ENCODE results near the gene EXO1.
A peak's percentile ranks its signal among the peaks of the same experiment; 100 is the strongest.
"Not testable (repeated sequence)": the region's sequence is repeated elsewhere in the genome, so short reads cannot be mapped to it uniquely, and the experiment has no call there.

EXO1 gene

GRCh38 chr1:241847796-241848685, at the start of gene EXO1:
EXO1 (plus strand) TSS chr1:241848204; CDS start chr1:241850426, 2,222 bp downstream.
- DNase-seq (ENCODE audit: low spot score) = peak; percentile 90

DNA sequence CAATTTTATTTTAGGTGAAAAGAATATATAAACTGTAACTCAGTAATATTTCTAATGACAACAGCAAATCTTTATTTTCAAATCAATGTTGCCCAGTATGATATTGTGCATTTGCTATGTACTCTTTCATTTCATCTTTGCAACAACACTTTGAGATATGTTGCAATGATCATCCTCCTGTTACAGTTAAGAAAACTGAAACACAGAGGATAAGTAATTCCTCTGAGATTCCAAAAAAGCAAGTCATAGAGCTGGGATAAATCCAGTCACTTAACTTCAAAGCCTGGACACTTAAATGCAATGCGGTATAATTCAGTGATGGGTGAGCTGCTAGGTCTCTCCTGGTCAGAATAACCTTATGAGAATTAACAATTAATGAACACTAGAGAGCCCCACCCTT, 48.6 kb upstream of the EXO1 start:
- no peak for DNase-seq (ENCODE audit: low spot score)

DNA sequence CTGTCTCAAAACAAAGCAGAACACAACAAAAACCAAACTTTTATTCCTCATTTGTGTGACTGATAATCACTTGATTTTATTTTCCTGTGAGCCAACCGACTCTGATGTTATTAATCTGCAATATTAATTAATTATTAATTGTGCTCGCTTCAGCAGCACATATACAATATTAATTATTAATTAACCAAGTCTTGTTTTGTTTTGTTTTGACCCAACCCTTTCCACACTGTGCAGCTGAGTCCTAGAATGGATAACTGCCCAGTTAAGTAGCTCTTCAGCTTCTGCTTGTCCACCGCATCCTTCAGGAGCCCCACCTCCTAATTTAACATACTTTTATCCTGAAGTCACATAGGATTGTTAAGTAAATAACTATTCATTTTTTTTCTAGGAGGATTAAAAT, 47.4 kb upstream of the EXO1 start:
- DNase-seq (ENCODE audit: low spot score) = no peak

GRCh38 chr1:241802863-241803262, 45.1 kb upstream of the EXO1 start:
- no peak for DNase-seq (ENCODE audit: low spot score)

DNA sequence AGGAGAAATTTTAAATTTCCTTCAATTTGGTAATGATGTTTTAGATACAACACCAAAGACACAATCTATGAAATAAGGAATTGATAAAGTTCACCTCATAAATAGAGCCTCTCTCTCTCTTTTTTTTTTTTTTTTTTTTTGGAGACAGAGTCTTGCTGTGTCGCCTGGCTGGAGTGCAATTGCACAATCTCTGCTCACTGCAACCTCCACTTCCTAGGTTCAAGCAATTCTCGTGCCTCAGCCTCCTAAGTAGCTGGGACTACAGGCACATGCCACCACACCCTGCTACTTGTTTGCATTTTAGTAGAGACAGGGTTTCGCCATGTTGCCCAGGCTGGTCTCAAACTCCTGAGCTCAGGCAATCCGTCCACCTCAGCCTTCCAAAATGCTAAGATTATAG, 43.3 kb upstream of the EXO1 start:
- DNase-seq (ENCODE audit: low spot score) = not testable (repeated sequence)

DNA sequence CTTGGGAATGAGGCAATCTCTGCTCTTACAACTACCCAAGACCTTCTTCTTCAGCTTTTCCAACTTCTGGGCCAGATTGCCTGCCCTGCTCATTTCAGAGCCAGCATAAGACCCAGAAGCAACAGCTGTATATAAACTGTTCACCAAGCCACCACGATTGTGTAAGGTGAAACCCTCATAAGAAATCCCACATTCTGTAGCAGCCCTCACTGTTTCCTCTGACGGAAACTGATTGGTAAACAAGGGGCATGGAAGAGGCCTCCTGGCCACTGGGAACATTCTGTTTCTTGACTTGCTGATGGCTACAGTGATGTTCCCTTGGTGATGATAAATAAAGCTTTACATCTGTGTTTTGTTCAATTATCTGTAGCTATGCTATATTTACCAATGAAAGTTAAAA, 39.7 kb upstream of the EXO1 start:
- no peak for DNase-seq (ENCODE audit: low spot score)

DNA sequence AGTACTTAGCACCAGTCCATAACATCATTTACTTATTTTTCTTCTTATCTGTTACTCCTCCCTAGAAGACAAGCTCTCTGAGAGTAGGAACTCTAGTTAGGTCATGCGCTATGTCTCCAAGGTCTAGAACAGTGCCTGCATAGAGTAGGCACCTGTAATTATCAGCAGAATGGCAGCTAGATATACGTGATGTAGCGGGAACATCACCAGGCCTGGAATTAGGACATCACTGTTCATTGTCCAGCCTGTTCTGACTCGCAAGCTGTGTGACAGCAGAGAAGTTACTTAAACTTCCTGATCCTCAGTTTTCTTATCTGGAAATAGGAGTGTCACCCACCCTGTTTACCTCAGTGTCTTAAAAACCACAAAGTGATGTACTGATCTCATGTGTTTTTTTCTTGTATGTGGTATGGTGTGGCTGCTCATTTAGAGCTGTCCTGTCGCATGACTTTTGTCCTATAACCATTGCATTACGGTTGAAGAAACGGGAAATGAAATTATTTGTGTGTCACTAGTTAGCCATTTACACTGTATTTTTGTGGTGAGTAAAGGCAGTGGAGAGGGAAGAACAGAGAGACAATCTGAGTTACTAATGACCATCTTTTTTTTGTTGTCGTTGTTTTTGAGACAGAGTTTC, 37.1 kb upstream of the EXO1 start:
- DNase-seq (ENCODE audit: low spot score) = no peak

DNA sequence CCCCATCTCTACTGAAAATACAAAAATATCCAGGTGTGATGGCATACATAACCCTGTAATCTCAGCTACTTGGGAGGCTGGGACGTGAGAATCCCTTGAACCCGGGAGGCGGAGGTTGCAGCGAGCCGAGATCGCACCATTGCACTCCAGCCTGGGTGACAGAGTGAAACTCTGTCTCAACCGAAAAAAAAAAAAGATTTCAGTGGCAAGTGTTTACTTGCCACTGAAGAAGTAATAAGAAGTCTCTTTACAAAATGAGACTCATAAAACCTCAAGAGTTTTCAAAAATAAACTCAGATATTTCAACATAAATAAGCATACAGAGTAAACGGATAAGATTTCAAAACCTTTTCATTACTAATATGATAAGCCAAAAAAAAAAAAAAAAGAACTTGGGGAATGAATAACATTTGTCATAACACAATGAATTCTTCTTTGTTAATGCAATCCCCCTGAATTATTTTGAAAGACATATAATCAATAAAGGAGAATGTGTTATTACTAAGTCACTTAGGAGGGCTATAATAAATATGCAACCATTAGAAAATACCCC, 34.2 kb upstream of the EXO1 start:
- DNase-seq (ENCODE audit: low spot score) = no peak

GRCh38 chr1:241816008-241816407, 32.0 kb upstream of the EXO1 start:
- no peak for DNase-seq (ENCODE audit: low spot score)

- DNase-seq (ENCODE audit: low spot score) = no peak
Measured at GRCh38 chr1:241817331-241817792, 30.6 kb upstream of the EXO1 start.

DNA sequence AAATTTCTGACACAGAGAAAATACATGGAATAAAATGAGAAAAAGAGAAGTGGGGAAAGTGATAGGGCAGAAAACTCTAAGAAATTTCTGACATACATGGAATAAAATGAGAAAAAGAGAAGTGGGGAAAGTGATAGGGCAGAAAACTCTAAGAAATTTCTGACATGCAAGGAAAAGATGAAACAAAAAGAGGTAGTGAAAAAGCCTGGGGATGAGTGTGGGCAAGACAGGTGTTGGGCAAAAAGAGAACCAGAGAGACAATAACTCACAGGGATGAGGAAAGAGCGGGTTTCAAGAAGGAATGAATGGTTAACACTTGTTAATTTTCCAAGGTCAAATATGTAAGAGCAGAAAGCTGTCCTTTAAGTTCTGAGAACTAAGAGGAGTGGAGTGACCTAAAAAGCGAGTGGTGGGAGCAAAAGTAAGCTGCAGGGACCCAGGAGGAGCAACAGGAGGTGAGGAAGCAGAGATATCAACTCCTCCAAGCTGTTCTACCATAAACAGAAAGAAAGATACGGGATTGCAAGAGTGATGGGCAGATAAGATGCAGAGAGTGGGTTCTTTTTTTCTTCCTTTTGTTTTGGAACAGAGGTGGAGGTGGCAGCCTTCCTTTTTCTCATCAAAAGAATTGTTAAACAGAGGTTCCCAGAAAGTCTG, 29.9 kb upstream of the EXO1 start:
- DNase-seq (ENCODE audit: low spot score) = no peak

DNA sequence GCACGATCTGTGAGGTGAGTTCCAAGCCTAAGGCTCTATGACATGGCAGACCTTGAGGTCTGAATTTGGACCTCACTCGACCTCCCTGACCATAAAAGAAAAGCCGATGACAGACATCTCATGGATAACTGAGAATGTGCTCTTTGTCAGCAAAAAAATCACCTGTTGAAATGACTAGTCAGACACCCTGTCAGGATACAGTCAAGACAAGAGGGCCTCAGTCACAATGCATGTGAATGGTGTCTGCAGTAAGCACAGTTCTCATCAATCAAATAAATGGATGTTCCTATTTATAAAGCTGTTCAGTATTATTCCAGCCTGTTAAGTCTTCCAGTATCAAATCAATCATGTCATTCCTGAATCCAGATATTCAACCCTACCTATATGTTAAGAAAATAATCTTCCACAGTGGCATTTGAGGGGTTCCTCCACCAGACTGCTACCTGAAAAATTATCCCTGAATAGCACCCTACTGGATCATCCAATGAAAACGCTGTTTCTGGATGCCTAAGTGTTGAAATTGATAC, 28.6 kb upstream of the EXO1 start:
- DNase-seq (ENCODE audit: low spot score) = no peak

DNA sequence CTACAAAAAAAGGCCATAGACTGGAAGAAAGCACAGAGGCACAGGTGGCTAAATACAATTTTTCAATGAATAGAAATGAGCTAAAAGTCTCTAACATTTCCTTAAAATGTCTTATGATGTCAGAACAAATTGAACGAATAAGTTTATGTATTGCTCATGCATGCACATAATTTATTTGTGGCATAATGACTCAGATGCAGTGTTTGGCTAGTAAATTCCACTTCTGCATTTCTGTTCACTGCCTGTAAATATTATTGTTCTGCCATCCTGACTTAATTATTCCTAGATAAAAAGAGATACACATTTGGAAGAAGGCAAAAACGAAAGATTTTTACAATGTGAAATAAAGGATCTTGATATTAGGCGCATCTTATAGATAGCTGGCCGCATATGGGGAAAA, 26.6 kb upstream of the EXO1 start:
- no peak for DNase-seq (ENCODE audit: low spot score)

- DNase-seq (ENCODE audit: low spot score) = no peak
Measured at GRCh38 chr1:241822846-241823245, 25.2 kb upstream of the EXO1 start.

- no peak for DNase-seq (ENCODE audit: low spot score)
Measured at GRCh38 chr1:241823925-241824324, 24.1 kb upstream of the EXO1 start.

DNA sequence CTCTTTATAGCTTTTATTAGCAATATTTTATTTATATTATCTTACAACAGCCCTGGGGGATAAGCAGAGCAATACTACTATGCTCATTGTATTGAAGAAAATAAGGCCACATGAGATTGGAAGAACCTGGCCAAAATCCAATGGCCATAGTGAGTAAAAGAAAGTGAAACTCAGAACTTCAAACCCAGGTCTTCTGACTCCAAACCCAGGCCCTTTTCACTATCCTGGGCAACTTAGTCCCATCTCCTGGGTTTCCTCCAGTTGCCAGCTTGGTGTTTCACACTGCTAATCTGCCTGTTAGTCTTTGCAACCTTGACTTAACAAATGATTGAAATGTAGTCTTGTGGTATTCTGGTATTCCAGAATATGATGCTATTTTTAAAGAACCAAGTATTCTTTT, 22.4 kb upstream of the EXO1 start:
- no peak for DNase-seq (ENCODE audit: low spot score)

DNA sequence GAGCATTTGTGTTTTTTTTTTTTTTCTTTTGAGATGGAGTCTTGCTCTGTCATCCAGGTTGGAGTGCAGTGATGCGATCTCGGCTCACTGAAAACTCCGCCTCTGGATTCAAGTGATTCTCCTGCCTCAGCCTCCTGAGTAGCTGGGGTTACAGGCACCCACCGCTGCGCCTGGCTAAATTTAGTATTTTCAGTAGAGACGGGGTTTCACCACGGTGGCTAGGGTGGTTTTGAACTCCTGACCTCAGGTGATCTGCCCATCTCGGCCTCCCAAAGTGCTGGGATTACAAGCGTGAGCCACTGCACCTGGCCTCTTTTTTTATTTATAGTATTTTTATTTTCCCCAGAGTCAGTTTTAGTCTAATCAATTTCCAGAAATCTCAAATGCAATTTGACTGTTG, 21.4 kb upstream of the EXO1 start:
- DNase-seq (ENCODE audit: low spot score) = not testable (repeated sequence)

- no peak for DNase-seq (ENCODE audit: low spot score)
Measured at GRCh38 chr1:241827264-241827663, 20.7 kb upstream of the EXO1 start.

DNA sequence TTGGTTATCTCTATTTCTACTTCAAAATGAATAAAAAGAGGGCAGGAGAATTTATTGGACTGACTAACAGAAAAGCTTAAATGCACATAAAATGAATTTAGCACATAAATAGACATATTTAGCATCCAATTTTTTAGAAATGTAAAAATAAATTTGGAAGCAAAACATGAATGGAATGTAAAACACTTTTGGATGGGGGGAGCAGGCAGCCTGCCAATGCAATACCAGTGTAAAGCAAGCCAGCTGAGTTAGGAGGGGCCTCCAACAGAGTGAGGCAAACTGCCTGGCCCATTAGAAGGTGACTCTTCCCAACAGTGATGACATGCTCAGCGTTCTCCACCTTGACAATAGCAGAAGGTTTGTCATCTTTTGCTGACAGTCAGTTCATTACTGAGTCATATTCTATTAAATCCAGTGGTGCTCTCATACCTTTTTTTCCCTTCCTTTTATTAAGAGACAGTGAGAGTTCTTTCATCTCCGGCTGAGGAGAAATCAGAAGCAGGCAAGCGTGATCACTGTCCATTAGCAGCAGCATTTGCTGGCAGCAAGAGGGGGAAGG, 19.5 kb upstream of the EXO1 start:
- DNase-seq (ENCODE audit: low spot score) = no peak

DNA sequence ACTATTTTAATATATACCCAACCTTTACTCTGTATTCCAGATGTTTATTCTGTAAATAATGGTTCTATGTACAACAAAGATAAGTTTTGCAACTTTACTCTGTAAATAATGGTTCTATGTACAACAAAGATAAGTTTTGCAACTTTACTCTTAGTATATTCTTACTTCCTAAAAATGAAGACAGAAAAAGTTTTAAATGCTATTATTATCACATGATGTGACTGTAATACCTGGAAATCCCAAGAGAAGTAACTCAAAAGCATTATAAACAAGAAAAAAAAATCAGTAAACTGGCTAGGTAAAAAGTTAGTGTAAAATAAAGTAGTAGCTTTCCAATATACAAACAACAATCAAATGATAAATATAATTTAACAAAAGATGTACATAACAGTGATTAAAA, 18.5 kb upstream of the EXO1 start:
- DNase-seq (ENCODE audit: low spot score) = no peak

- no peak for DNase-seq (ENCODE audit: low spot score)
Measured at GRCh38 chr1:241834733-241835377, 13.1 kb upstream of the EXO1 start.

DNA sequence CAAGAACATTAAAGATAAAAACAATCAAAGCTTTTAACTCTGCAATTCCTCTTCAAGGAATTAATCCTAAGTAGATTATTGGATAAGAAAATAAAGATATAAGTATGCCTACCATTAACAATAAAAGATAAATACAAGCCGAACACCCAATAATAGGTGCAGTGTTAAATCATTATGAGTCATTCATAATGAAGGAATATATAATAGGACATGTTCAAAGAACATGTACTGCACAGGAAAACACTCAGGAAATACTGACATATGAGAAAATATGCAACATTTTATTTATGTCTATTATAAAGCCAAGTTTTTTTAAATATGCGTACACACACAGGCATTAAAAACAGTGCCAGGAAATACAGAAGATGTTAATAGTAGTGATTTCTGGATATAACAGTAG, 11.1 kb upstream of the EXO1 start:
- DNase-seq (ENCODE audit: low spot score) = no peak
